Lung (tissue), 12 donors: ENCODE measurements around the gene OR4D9. TPM values are rescaled to one million over a fixed set of nuclear protein-coding genes. Genes with fewer than 3 reads are reported as not detected.
"Not testable (repeated sequence)": the region's sequence is repeated elsewhere in the genome, so short reads cannot be mapped to it uniquely, and the experiment has no call there.

Source experiments
- ATAC-seq: fragments of 200-7000 bp; cut with Tn5 transposase; one replicate; pipeline ENCODE4 v1.9.1; 2020; ENCODE audit warnings: moderate number of reproducible peaks; ENCODE audit not compliant: insufficient read depth, low FRiP score
- DNase-seq, 3 donors: peaks; one replicate each; pipeline ENCODE4 v3.0.0-alpha.2; 2013 to 2017
- H3K27ac ChIP-seq, 2 donors: one replicate each; pipeline ENCODE4 v1.5.1; 2013; ENCODE audit warnings: mild to moderate bottlenecking in 2 of 2, moderate library complexity in 2 of 2, control low read depth in 1 of 2, inconsistent platforms in 1 of 2, low read depth in 1 of 2, low read length in 1 of 2
- H3K27me3 ChIP-seq, 3 donors: one replicate each; pipeline ENCODE4 v1.5.1; 2013; ENCODE audit warnings: low read length in 2 of 3; ENCODE audit not compliant: control insufficient read depth in 3 of 3, insufficient read depth in 3 of 3
- H3K36me3 ChIP-seq, 4 donors: one replicate each; pipeline ENCODE4 v1.5.1; 2013; ENCODE audit warnings: low read length in 4 of 4, mild to moderate bottlenecking in 1 of 4, moderate library complexity in 1 of 4; ENCODE audit not compliant: control insufficient read depth in 4 of 4, insufficient read depth in 4 of 4
- H3K4me1 ChIP-seq, 5 donors: one replicate each; pipeline ENCODE4 v1.5.1; 2013; ENCODE audit warnings: low read length in 5 of 5, mild to moderate bottlenecking in 2 of 5, moderate library complexity in 1 of 5; ENCODE audit not compliant: control insufficient read depth in 5 of 5, insufficient read depth in 5 of 5
- H3K4me3 ChIP-seq: one replicate; pipeline ENCODE4 v1.5.1; 2013; ENCODE audit warnings: mild to moderate bottlenecking, control low read depth, moderate library complexity
- H3K9ac ChIP-seq, 2 donors: one replicate each; pipeline ENCODE4 v1.5.1; 2013; ENCODE audit warnings: low read length in 2 of 2, control low read depth in 1 of 2; ENCODE audit not compliant: insufficient read depth in 1 of 2
- H3K9me3 ChIP-seq, 4 donors: one replicate each; pipeline ENCODE4 v1.5.1; 2013; ENCODE audit warnings: low read length in 3 of 4, mild to moderate bottlenecking in 1 of 4, moderate library complexity in 1 of 4; ENCODE audit not compliant: control insufficient read depth in 4 of 4, insufficient read depth in 3 of 4
- CTCF ChIP-seq: IDR thresholded peaks from 2 replicates; pipeline ENCODE4 v1.5.1; 2012; ENCODE audit warnings: mild to moderate bottlenecking; ENCODE audit errors: control extremely low read depth, extremely low read depth
- WGBS, 2 donors: extraction: QIAGEN DNeasy Blood & Tissue Kit; methylation state at CpG; one replicate each; pipeline ENCODE4 v1.1.7; 2013; 5-methylcytosine and 5-hydroxymethylcytosine counted together
- polyA plus RNA-seq, 2 donors: library from polyadenylated mRNA; stranded (reverse); fragments of 200-250 nt; gene quantifications; one replicate each; pipeline ENCODE4 v1.2.1, GENCODE V29; 2013
- total RNA-seq, 2 donors: library from RNA; depleted of rRNA in 1 of 2; stranded (reverse); fragments of >200 nt in 1 of 2; gene quantifications; one replicate each; pipeline ENCODE4 v1.2.1, GENCODE V29; 2014 to 2021
- donor health status: control.
- donor health status: control.
- donor health status: Bipolar disorder and iron deficiency.
- donor health status: healthy.
- donor health status: DM: yes; HTN: yes; CAD: no.

Gene OR4D9
- total and polyA plus RNA-seq, 4 donors = not detected

GRCh38 chr11:59542142-59542810, 30.9 kb downstream of the OR4D9 start:
- no peaks in the 10 kb centered on the region for H3K9me3 ChIP-seq
- ATAC-seq (no peak), DNase-seq (no peak)
- H3K9ac ChIP-seq = no peak overlapping the region
- H3K36me3 ChIP-seq = no peaks in the 10 kb centered on the region
- TF ChIP-seq CTCF = no peak
- no peaks in the 10 kb centered on the region for H3K27me3 ChIP-seq
- no peak overlapping the region for H3K27ac ChIP-seq
- 74 to 77% methylated on average over 3 of the region's 3 CpGs for WGBS, 2 donors
- H3K4me3 ChIP-seq = no peak overlapping the region
- H3K4me1 ChIP-seq = no peaks in the 10 kb centered on the region

GRCh38 chr11:59543713-59544112, 32.4 kb downstream of the OR4D9 start:
- not testable (repeated sequence) for H3K27ac ChIP-seq, H3K9me3 ChIP-seq, H3K4me3 ChIP-seq, H3K9ac ChIP-seq, DNase-seq, H3K27me3 ChIP-seq, H3K4me1 ChIP-seq, ATAC-seq, H3K36me3 ChIP-seq
- 87 to 88% methylated on average over 3 of the region's 3 CpGs for WGBS, 2 donors

GRCh38 chr11:59544869-59545178, 33.5 kb downstream of the OR4D9 start:
- ATAC-seq (no peak), DNase-seq (no peak)
- Histone ChIP-seq H3K4me3 (no peak overlapping the region), H3K4me1 (peaks cover 0 to 3% (median 0%) of the 10 kb centered on the region in 5 donors), H3K27me3 (no peaks in the 10 kb centered on the region), H3K36me3 (no peaks in the 10 kb centered on the region), H3K9ac (no peak overlapping the region), H3K9me3 (no peaks in the 10 kb centered on the region), H3K27ac (no peak overlapping the region)
- no peak for TF ChIP-seq CTCF
- WGBS, 2 donors = 74 to 77% methylated on average over 3 of the region's 3 CpGs

- WGBS, 2 donors = 92 to 96% methylated on average over 24 of the region's 24 CpGs
- no peak overlapping the region for H3K9ac ChIP-seq
- H3K36me3 ChIP-seq = no peaks in the 10 kb centered on the region
- H3K27ac ChIP-seq = no peak overlapping the region
- no peak overlapping the region for H3K4me3 ChIP-seq
- ATAC-seq (no peak), DNase-seq (no peak)
- H3K27me3 ChIP-seq = no peaks in the 10 kb centered on the region
- TF ChIP-seq CTCF = no peak
- H3K9me3 ChIP-seq = no peaks in the 10 kb centered on the region
- peaks cover 0 to 3% (median 0%) of the 10 kb centered on the region in 5 donors for H3K4me1 ChIP-seq
These were observed 34.1 kb downstream of the OR4D9 start for GRCh38 chr11:59545179-59546020.

DNA sequence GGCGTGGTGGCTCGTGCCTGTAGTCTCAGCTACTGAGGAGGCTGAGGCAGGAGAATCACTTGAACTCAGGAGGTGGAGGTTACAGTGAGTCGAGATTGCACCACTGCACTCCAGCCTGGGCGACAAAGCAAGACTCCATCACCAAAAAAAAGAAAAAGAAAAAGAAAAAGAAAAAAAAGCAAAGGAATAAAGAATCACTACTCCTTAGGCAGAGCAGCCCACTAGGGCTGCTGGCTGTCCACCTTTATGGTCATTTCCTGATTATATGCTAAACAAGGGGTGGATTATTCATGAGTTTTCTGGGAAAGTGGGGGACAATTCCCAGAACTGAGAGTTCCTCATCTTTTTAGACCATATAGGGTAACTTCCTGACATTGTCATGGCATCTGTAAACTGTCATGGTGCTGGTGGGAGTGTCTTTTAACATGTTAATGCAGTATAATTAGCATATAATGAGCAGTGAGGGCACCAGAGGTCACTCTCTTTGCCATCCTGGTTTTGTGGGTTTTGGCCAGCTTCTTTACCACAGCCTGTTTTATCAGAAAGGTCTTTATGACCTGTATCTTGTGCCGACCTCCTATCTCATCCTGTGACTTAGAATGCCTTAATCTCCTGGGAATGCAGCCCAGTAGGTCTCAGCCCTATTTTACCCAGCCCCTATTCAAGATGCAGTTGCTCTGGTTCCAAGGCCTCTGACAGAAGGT, 36.4 kb downstream of the OR4D9 start:
- WGBS, 2 donors = 85 to 93% methylated on average over 5 of the region's 5 CpGs
- ATAC-seq, DNase-seq, H3K4me3 ChIP-seq, H3K9ac ChIP-seq, H3K4me1 ChIP-seq, H3K27ac ChIP-seq, H3K27me3 ChIP-seq, H3K9me3 ChIP-seq, H3K36me3 ChIP-seq: not testable (repeated sequence)
